Heart left ventricle (tissue), 16 donors: ENCODE measurements around the gene PPEF2. TPM values are rescaled to one million over a fixed set of nuclear protein-coding genes. Genes with fewer than 3 reads are reported as not detected.

ENCODE experiments used
- ATAC-seq, 4 donors: fragments of 200-7000 bp; cut with Tn5 transposase; one replicate each; pipeline ENCODE4 v1.9.1; 2020 to 2022; ENCODE audit warnings: moderate library complexity in 4 of 4, mild to moderate bottlenecking in 3 of 4, moderate number of reproducible peaks in 1 of 4
- DNase-seq, 5 donors: peaks; one replicate each; pipeline ENCODE4 v3.0.0-alpha.2; 2020
- H3K27ac ChIP-seq, 12 donors: fragments of 200-600 bp; sonication (generic) in 4 of 12; one replicate each; pipeline versions ENCODE4 v1.5.0 to v1.8.0; 2016 to 2022; ENCODE audit warnings: mild to moderate bottlenecking in 2 of 12
- H3K27me3 ChIP-seq, 9 donors: fragments of 200-600 bp; sonication (generic) in 2 of 9; one replicate each; pipeline versions ENCODE4 v1.5.1 to v1.8.0; 2016 to 2022; ENCODE audit warnings: mild to moderate bottlenecking in 3 of 9
- H3K36me3 ChIP-seq, 9 donors: fragments of 200-600 bp; sonication (generic) in 2 of 9; one replicate each; pipeline versions ENCODE4 v1.5.0 to v1.8.0; 2018 to 2022; ENCODE audit warnings: mild to moderate bottlenecking in 2 of 9
- H3K4me1 ChIP-seq, 12 donors: fragments of 200-600 bp; sonication (generic) in 4 of 12; one replicate each; pipeline versions ENCODE4 v1.5.0 to v1.8.0; 2016 to 2022; ENCODE audit warnings: mild to moderate bottlenecking in 3 of 12
- H3K4me3 ChIP-seq, 12 donors: fragments of 200-600 bp; sonication (generic) in 4 of 12; one replicate each; pipeline versions ENCODE4 v1.5.0 to v1.8.0; 2017 to 2022; ENCODE audit warnings: mild to moderate bottlenecking in 9 of 12, moderate library complexity in 4 of 12
- H3K9me3 ChIP-seq, 12 donors: fragments of 200-600 bp; sonication (generic) in 4 of 12; one replicate each; pipeline versions ENCODE4 v1.5.0 to v1.8.0; 2016 to 2022; ENCODE audit warnings: mild to moderate bottlenecking in 1 of 12
- CTCF ChIP-seq, 12 donors: fragments of 200-600 bp; sonication (generic) in 4 of 12; IDR thresholded peaks; one replicate each; pipeline versions ENCODE4 v1.5.0 to v1.8.0; 2018 to 2022; ENCODE audit warnings: antibody characterized with exemption in 12 of 12, mild to moderate bottlenecking in 5 of 12
- POLR2A ChIP-seq, 2 donors: fragments of 450-650 bp; IDR thresholded peaks; one replicate each; pipeline ENCODE4 v1.6.1; 2017; ENCODE audit warnings: antibody characterized with exemption in 2 of 2, mild to moderate bottlenecking in 2 of 2, moderate library complexity in 2 of 2
- WGBS, 4 donors: extraction: QIAGEN DNeasy Blood & Tissue Kit in 2 of 4; methylation state at CpG; one replicate each; pipeline versions ENCODE4 v1.1.5 to v1.1.7; 2013 to 2018; 5-methylcytosine and 5-hydroxymethylcytosine counted together
- intact Hi-C, 10 donors: fragments of 100-400 bp; cut with DNase I; formaldehyde crosslinking; loops; one replicate each; pipeline versions ENCODE4 v1.11.1 to v1.14.2; 2022
- polyA plus RNA-seq, 2 donors: library from polyadenylated mRNA; stranded (reverse); fragments of 200-250 nt; gene quantifications; one replicate each; pipeline ENCODE4 v1.2.3, GENCODE V29; 2013
- total RNA-seq, 9 donors: library from RNA; depleted of rRNA in 2 of 9; stranded (reverse); fragments of >200 nt in 2 of 9; fragmentation: NEBNext Ultra II Directional in 3 of 9; extraction: Animal tissue kit (Norgen Biotek cat#: 25700) in 3 of 9; gene quantifications; one replicate each; pipeline versions ENCODE4 v1.1.0 to v1.2.4, GENCODE V29; 2016 to 2023
- donor health status: ischemic (EF 13 %, LVEDD 7.1; RV severe dilation, severe dysfunction).
- donor health status: healthy with polysubstance abuse.
- donor health status: DM: no; HTN: yes; CAD: no.
- donor health status: DM: no; HTN: no; CAD: no.
- donor health status: ischemic (EF 25% LVEDD 6.9; RV normal size, moderate dysfunction).
- donor health status: ischemic (EF 25% LVEDD 5.7; RV mildly dilated, moderate dysfunction).
- donor health status: healthy.
- donor health status: DM: yes; HTN: yes; CAD: no.
- donor health status: ischemic (EF 35%, LVEDD 5.7; RV mildly dilated, moderate dysfunction).
- donor health status: nonischemic (EF 11% LVEDD 7.7; RV severe dilation, severe dysfunction).
- donor health status: DM: yes; HTN: yes; CAD: no.
- donor health status: PGD.
- donor health status: ischemic (EF 29% LVEDD 5.4; RV normal size, mild dysfunction).
- donor health status: nonischemic (EF 23%, LVEDD 6.1; RV moderate dilation, normal function).

Gene PPEF2
- total and polyA plus RNA-seq, 11 donors: not detected

- Histone ChIP-seq H3K27me3 (no peaks in the 10 kb centered on the region), H3K36me3 (no peaks in the 10 kb centered on the region), H3K4me1 (no peaks in the 10 kb centered on the region), H3K27ac (no peak overlapping the region), H3K4me3 (no peak overlapping the region), H3K9me3 (peaks cover 0 to 10% (median 0%) of the 10 kb centered on the region in 12 donors)
- intact Hi-C loops: no loop called here
- DNase-seq (no peak), ATAC-seq (no peak)
- TF ChIP-seq POLR2A (IDR thresholded peaks at IDR 0.05) (no peak), CTCF (IDR thresholded peaks at IDR 0.05) (no peak)
- WGBS, 4 donors: 78 to 83% (median 83%) methylated on average over 1 of the region's 1 CpG
Measured at GRCh38 chr4:75834095-75834771, 68.0 kb downstream of the PPEF2 start.

DNA sequence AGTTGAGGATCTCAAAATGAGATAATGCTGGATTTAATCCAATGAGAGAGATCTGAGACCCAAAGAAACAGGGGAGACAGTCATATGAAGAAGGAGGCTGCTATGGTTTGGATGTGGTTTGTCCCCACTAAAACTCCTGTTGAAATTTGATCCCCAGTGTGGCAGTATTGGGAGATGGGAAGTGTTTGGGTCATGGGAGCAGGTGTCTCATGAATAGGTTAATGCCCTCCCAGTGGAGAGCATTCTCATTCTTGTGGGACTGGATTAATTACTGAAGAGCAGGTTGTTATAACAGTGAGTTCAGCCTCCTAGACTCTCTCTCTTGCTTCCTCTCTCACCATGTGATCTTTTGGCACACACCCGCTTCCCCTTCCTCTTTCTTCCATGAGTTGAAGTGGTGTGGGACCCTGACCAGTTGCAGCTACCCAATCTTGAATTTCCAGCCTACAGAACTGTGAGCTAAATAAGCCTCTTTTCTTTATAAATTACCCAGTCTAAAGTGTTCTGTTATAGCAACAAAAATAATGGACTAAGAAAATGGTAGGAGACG, 70.3 kb downstream of the PPEF2 start:
- DNase-seq (peak in 1 of 5 donors; percentile 10), ATAC-seq (no peak)
- 84 to 93% (median 90%) methylated on average over 2 of the region's 2 CpGs for WGBS, 4 donors
- no peak overlapping the region for H3K27ac ChIP-seq
- intact Hi-C loops: no loop called here
- peaks cover 0 to 10% (median 0%) of the 10 kb centered on the region in 12 donors for H3K9me3 ChIP-seq
- no peaks in the 10 kb centered on the region for H3K27me3 ChIP-seq
- H3K4me1 ChIP-seq: no peaks in the 10 kb centered on the region
- no peak overlapping the region for H3K4me3 ChIP-seq
- TF ChIP-seq CTCF (IDR thresholded peaks at IDR 0.05): no peak
- H3K36me3 ChIP-seq: no peaks in the 10 kb centered on the region

DNA sequence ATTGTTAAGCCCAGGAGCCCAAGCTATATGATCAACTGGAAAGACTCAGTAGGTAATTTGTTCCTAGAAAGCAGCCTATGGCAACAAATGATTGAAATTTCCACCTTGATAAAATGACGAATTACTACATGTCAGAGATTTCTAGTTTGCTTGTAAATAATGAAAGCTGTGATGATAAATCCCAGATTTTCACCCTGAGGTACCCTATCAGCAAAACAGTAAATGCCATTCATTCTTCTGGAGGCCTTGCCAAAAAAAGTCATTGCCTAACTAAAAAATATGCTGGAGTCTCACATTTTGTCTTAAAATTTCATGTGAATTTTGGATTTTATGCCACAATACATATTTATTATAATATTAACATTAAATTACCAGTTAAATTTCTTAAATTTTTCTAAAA, 71.3 kb downstream of the PPEF2 start:
- intact Hi-C loops: no loop called here
- DNase-seq: no peak
- Histone ChIP-seq H3K4me1 (no peaks in the 10 kb centered on the region), H3K27me3 (no peaks in the 10 kb centered on the region), H3K4me3 (no peak overlapping the region), H3K27ac (no peak overlapping the region), H3K9me3 (peaks cover 0 to 10% (median 0%) of the 10 kb centered on the region in 12 donors), H3K36me3 (no peaks in the 10 kb centered on the region)
- ATAC-seq: no peak
- TF ChIP-seq CTCF (IDR thresholded peaks at IDR 0.05) (no peak), POLR2A (IDR thresholded peaks at IDR 0.05) (no peak)
- WGBS, 4 donors: 35 to 41% (median 38%) methylated on average over 1 of the region's 1 CpG

DNA sequence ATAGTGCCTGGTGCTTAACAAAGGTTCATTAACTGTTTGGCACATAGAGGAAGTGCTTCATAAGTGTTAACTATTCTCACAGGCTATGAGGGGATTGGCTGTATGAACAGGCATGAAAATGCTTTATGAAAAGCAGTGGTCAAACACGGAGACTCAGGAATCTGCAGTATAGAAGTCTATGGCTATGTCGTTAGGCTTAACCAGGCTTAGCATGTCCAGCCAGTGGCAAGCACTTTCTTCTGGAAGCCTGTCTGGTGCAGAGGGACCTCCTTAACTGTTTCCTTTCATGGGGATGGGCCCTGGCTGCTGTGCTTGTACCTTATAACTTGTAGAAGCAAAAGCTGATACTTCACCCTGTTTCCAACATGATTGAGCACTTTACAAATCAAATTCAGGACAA, 78.4 kb downstream of the PPEF2 start:
- intact Hi-C loops: no loop called here
- ATAC-seq: no peak

More for the DNA sequence above, 78.4 kb downstream of the PPEF2 start:
- TF ChIP-seq CTCF (IDR thresholded peaks at IDR 0.05): no peak
- no peak for TF ChIP-seq POLR2A (IDR thresholded peaks at IDR 0.05)
- Histone ChIP-seq H3K4me1 (no peaks in the 10 kb centered on the region), H3K27ac (no peak overlapping the region), H3K36me3 (no peaks in the 10 kb centered on the region), H3K9me3 (no peaks in the 10 kb centered on the region), H3K27me3 (no peaks in the 10 kb centered on the region), H3K4me3 (no peak overlapping the region)
- no peak for DNase-seq
- 43 to 64% (median 46%) methylated on average over 2 of the region's 2 CpGs for WGBS, 4 donors
